Measurements from ENCODE around the gene VWA2.
"Not testable (repeated sequence)": the region's sequence is repeated elsewhere in the genome, so short reads cannot be mapped to it uniquely, and the experiment has no call there.

The VWA2 gene

DNA sequence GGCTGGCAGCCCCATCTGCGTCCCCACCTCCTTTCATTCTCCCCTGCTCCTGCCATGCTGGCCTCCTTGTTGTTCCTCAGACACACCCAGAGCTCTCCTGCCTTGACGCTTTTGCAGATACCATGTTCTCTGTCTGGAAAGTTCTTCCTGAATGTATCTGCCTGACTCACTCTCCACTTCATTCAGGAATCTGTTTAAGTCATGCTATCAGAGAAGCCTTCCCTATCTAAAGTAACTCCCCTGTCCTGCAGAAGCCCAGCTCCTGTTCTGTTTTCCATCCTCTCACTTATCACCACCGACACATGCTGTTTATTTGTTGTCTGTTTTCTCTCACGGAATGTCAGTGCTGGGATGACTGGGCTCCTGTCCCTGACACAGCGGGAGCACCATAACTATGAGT lies 83.3 kb downstream of the VWA2 start:
- DNase-seq = no peak

DNA sequence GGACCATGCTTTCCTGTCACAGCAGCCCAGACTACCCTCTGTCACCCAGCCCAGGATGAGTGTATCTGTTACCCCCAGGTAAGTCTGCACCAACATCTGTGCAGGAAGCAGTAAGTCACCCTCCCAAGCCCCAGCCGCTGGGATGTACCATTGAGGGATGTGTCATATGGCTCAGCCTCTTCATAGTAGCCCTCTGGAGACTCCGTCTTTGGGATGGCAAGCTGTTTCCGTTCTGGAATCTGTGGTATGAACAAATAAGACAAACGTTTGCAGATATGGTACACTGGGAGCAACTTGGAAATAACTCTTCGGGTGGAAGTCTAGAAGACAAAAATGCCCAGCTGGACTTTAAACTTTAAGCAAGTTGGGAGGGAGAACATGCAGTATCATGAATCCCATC lies 84.0 kb downstream of the VWA2 start:
- DNase-seq = no peak

DNA sequence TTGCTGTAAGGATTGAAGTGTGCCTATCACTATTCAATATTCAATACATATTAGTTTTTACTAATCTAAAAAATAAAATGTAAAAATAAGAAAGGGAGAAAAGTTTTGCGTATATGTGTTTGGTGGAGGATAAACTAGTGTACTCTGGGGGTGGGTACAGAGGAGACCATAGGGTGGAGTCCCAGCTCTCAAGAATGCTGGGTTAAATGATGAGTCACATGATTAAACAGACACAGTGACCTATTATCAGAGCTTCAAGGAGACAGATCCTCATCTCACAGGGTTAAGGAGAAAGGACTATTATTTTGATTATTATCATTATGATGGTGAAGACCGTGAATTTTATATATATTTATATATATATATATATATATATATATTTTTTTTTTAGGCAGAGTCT lies 87.7 kb downstream of the VWA2 start:
- no peak for DNase-seq

DNA sequence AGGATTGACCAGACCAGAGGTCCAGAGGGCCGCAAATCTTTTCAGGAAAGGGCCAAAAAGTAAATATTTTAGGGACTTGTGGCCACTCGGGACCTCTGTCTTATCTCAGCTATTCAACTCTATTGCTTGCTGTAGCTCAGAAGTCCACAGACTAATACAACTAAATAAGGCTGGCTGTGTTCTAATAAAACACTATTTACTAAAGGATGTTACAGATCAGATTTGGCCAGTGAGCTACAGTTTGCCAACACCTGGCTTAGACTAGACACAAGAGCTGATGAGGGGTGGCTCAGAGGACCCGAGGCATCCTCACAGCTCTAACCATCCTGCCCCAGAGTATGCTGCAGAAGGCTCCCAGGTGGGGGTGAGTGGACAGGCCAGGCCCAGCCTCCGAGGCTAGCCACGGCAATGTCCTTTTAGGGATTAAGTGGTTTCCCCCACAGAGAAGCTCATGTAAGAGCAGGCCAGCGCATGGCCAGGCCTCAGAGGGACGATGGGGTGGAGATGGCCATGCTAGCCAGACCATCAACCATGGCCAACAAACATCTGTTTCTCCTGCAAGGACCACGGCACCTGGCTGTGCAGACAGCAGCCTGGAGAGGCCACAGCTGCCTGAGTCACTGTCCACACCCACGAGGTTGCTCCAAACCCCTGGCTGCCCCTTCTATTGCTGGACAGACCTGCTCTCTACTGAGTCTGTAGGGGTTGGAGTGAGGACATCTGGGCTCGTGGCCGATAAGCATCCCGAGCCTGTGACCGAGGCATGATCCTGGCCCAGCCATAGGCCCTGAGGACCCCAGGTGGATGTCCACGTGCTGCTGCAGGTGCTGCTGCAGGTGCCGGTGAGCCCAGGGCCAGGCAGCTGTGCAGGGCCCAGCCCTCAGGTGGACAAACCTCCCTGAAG lies 88.7 kb downstream of the VWA2 start:
- no peak for DNase-seq

GRCh38 chr10:114328441-114328812 lies 89.4 kb downstream of the VWA2 start:
- DNase-seq = no peak

- peak in 1 of 2 donors; percentile 21 for DNase-seq
These were observed 89.8 kb downstream of the VWA2 start for GRCh38 chr10:114328874-114329273.

DNA sequence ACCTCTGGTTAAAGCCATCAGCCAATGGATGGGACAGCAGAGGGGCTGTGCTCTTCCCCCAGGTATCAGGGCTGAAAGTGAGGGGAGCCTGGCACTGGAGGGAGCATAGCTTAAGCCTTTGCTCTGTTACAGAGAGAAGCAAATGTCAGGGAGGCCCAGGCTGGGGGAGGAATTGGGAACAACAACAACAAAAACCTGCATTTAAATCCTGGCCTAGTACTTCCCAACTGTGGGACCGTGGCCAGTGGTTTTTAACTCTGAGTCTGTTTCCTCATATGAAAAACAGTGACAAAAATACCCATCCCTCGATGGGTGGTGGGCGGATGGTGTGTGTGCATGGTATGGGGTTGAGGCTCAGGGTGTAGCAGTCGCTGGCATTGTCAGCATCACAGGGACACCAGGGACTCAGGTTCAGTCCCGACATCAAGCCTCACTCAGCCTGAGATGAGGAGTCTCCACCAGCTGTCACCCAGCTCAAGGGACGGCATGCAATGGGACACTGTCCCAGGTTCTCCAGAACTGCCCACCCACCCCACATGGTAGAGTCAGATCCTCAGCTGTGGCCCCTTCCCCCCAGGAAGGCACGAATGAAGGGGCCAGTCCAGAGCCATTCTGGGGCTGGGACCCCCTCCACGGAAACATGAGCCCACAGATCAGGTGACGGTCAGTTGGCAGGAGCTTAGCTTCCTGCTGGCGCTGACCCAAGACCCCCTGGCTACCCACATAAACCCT lies 90.7 kb downstream of the VWA2 start:
- no peak for DNase-seq

- DNase-seq = no peak
These were observed 93.5 kb downstream of the VWA2 start for GRCh38 chr10:114332301-114333192.

DNA sequence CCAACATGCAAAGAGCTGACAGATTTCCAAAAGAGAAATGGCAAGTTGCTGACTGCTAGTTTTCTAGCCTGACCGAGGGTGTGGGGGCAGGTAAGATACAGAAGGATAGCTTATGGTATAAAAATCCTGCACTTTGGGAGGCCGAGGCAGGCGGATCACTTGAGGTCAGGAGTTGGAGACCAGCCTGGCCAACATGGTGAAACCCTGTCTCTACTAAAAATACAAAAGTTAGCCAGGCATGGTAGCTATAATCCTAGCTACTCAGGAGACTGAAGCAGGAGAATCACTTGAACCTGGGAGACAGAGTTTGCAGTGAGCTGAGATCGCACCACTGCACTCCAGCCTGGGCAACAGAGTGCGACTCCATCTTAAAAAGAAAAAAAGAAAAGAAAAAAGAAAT lies 94.4 kb downstream of the VWA2 start:
- DNase-seq = not testable (repeated sequence)

GRCh38 chr10:114334301-114334700 lies 95.2 kb downstream of the VWA2 start:
- no peak for DNase-seq

- DNase-seq = no peak
These were observed 96.6 kb downstream of the VWA2 start for GRCh38 chr10:114335614-114336013.

DNA sequence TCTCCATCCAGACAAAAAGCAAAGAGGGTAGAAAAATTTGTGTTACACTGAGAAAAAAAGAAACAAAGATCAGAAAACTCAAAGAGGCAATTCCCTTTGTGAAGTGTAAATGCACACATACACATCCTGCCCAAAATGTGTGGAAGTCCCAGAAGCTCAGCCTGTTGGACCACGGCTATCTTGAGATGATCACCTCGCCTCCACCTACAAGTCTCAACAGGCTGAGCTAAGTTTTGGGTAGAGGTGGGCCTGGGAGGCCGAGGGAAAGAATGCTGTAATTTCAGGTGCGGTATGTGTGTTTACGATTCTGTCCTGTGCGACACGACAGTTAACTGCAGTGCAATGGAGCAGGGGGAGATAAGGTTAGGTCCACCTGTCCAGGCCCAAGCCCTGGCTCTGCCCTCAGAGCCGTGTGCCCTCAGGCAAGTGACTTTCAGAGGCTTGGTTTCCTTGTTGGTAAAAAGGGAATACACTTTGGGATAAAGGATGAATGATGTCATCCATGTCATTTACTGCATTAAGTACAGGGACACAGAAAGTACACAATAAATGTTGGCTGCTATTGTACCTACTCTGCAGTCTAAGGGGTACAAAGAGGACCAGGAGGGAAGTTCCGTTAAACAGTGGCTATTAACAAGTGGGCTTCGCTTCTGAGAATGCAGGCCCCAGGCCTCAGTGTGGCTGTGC lies 97.9 kb downstream of the VWA2 start:
- no peak for DNase-seq

DNA sequence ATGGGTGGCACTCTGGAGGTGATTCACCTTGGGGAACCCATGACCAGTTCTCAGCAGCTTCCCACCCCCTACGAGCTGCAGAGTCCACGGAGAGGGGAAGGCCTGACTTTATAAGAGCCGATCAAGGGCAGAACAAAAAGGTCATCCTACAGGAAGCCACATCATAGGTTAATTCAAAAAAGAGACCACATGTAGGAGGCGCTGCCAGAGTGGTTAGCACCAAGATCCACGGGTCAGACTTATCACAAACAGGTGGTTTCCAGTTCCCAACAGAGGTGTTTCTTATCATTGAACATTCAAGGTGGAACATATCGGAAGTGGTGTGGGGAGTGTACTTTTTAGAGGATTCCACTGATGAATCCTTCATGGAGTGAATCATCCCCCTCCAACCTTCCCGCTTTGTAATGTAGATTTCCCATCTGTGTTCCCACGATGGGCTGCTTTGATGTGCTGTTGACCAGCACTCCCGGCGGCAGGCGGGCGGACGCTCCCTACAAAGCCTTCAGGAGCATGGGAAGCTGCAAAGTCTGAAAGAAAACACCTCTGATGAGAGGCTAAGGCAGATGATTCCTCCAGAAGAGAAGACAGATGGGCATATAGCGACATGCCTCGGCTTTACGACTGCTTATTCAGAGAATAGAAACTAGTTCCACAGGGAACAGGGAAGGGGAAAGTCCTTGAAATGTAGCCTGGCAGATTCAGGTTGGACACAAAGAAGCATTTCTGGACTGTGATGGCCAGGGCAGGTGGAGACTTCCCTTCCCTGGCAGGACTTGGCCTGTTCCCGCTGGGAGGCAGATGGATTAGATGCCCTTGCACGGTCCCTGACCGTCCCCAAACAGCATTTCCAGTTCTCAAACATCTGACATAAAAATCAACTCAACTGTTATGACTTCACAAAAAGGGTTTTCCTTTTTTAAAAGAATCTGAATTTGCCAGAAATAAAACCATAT lies 98.7 kb downstream of the VWA2 start:
- no peak for DNase-seq

DNA sequence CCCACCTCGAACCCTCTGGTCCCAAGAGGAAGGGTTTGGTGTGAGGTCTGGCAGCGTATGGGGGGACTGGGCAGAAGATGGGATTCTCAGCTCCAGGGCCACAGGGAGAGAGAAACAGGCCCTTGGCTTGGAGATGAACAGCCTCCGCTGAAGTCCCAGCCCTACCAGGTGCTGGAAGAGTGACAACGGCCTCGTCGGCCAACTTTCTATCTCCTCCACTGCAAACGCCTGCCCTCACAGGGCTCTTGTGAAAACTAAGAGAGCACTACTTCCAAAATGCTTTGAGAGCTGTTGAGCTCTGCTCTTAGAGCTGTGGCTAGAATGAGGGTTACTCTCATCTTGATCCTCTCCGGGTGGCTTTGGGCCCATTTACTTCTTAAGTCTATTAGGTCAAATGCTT lies 101.8 kb downstream of the VWA2 start:
- DNase-seq = no peak

All from hippocampal formation (tissue), 2 donors.